Peyer's patch (tissue), 4 donors: ENCODE data around the gene EPHB2. TPM values are rescaled to one million over a fixed set of nuclear protein-coding genes. Genes with fewer than 3 reads are reported as not detected.

Experiments used
- DNase-seq, 3 donors: peaks; one replicate each; pipeline ENCODE4 v3.0.0-alpha.2; 2017 to 2019
- H3K27ac ChIP-seq, 4 donors: fragments of 200-600 bp; sonication (generic); one replicate each; pipeline ENCODE4 v1.5.1; 2016 to 2019
- H3K27me3 ChIP-seq, 2 donors: fragments of 200-600 bp; sonication (generic); one replicate each; pipeline ENCODE4 v1.5.1; 2019
- H3K36me3 ChIP-seq, 3 donors: fragments of 200-600 bp; sonication (generic); one replicate each; pipeline ENCODE4 v1.5.1; 2016 to 2019
- H3K4me1 ChIP-seq, 4 donors: fragments of 200-600 bp; sonication (generic); one replicate each; pipeline ENCODE4 v1.5.1; 2016 to 2019
- H3K4me3 ChIP-seq, 4 donors: fragments of 200-600 bp; sonication (generic); 1 replicate in 3 of 4; 2 replicates in 1 of 4; pipeline ENCODE4 v1.5.1; 2016 to 2019; ENCODE audit warnings: mild to moderate bottlenecking in 1 of 4
- H3K9me3 ChIP-seq, 4 donors: fragments of 200-600 bp; sonication (generic); one replicate each; pipeline ENCODE4 v1.5.1; 2016 to 2019; ENCODE audit warnings: mild to moderate bottlenecking in 1 of 4
- POLR2A ChIP-seq, 2 donors: fragments of 450-650 bp; IDR thresholded peaks; one replicate each; pipeline ENCODE4 v1.5.1; 2017; ENCODE audit warnings: antibody characterized with exemption in 2 of 2, mild to moderate bottlenecking in 2 of 2, moderate library complexity in 2 of 2
- total RNA-seq, 4 donors: library from RNA; depleted of rRNA; stranded (reverse); fragments of >200 nt; gene quantifications; one replicate each; pipeline ENCODE4 v1.1.0, GENCODE V29; 2016
- TF ChIP-seq, protein P1 (sequence below), 6 experiments: fragments of 450-650 bp in 4 of 6; fragments of 200-600 bp in 2 of 6; sonication (generic) in 1 of 6; IDR thresholded peaks; one replicate each; pipeline ENCODE4 v1.5.1; 2017 to 2019; ENCODE audit warnings: antibody characterized with exemption in 6 of 6, mild to moderate bottlenecking in 3 of 6, moderate library complexity in 1 of 6

Gene EPHB2
- total RNA-seq, 4 donors from 2014 or later = 24.5 to 71.0 (median 53.9) TPM

DNA sequence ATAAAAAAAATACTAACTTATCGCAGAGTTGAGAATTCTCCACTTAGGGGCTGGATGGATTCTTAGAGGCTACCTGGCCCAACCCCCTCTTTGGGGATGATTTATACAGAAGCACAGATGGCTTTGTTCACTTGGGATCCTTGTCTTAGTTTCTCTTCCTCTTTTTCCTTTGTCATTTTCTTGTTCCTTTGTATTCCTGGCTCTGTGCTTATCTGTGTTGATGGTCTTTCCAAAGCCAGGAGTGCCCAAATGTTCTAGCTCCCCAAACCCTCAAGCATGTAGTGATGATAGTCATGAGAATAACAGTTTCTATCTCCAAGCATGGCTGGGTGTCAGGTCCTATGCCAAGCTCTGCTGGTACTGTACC is 27.4 kb downstream of the EPHB2 start:
- H3K4me1 ChIP-seq = peaks cover 0 to 15% (median 0%) of the 10 kb centered on the region in 4 donors
- H3K4me3 ChIP-seq = no peak overlapping the region
- no peak overlapping the region for H3K27ac ChIP-seq
- H3K36me3 ChIP-seq = no peaks in the 10 kb centered on the region
- H3K27me3 ChIP-seq = no peaks in the 10 kb centered on the region
- H3K9me3 ChIP-seq = no peaks in the 10 kb centered on the region
- no peak for TF ChIP-seq POLR2A (IDR thresholded peaks at IDR 0.05)
- TF ChIP-seq, protein P1, sequence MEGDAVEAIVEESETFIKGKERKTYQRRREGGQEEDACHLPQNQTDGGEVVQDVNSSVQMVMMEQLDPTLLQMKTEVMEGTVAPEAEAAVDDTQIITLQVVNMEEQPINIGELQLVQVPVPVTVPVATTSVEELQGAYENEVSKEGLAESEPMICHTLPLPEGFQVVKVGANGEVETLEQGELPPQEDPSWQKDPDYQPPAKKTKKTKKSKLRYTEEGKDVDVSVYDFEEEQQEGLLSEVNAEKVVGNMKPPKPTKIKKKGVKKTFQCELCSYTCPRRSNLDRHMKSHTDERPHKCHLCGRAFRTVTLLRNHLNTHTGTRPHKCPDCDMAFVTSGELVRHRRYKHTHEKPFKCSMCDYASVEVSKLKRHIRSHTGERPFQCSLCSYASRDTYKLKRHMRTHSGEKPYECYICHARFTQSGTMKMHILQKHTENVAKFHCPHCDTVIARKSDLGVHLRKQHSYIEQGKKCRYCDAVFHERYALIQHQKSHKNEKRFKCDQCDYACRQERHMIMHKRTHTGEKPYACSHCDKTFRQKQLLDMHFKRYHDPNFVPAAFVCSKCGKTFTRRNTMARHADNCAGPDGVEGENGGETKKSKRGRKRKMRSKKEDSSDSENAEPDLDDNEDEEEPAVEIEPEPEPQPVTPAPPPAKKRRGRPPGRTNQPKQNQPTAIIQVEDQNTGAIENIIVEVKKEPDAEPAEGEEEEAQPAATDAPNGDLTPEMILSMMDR (IDR thresholded peaks at IDR 0.05) = no peak
- no peak for DNase-seq

GRCh38 chr1:22738522-22738921 is 27.9 kb downstream of the EPHB2 start:
- peaks cover 0 to 15% (median 0%) of the 10 kb centered on the region in 4 donors for H3K4me1 ChIP-seq
- DNase-seq = no peak
- no peak overlapping the region for H3K4me3 ChIP-seq
- H3K9me3 ChIP-seq = no peaks in the 10 kb centered on the region
- no peaks in the 10 kb centered on the region for H3K27me3 ChIP-seq
- H3K36me3 ChIP-seq = no peaks in the 10 kb centered on the region
- TF ChIP-seq, protein P1 (IDR thresholded peaks at IDR 0.05) = no peak
- no peak for TF ChIP-seq POLR2A (IDR thresholded peaks at IDR 0.05)
- H3K27ac ChIP-seq = no peak overlapping the region

DNA sequence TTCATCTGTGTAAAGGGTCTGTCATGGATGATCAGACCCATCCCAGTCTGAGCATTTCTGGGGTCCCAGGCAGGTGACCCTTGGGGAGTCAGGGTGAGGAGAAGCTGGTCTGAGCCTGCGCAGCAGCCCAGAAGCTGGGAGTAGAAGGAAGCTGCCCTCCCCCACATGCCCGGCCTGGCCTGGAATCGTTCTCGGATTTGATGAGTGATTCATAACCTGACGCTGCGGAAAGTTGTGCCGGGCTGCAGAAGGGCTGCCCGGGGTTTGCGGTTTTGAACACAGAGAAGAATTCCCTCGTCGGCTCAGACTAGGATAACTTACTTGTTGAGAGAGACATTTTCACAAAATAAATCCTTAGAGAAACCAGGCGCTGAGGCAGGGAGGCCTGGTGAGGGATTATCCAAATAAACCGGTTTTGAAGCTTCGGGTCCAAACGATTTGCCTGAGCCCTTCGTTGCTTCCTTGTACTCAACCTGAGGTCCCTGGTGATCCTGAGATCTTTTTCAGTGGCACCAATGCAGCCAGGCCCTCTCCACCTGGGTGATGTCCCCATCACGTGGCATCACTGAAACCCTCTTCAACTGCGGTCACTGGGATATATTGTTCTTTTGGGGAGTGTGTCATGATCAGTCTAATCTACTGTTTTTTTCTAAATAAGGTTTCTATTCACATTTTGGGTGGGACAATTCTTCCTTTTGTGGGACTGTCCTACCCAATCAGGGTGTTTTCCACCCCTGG is 29.2 kb downstream of the EPHB2 start:
- H3K36me3 ChIP-seq = no peaks in the 10 kb centered on the region
- peaks cover 0 to 15% (median 0%) of the 10 kb centered on the region in 4 donors for H3K4me1 ChIP-seq
- H3K9me3 ChIP-seq = no peaks in the 10 kb centered on the region
- peak; percentile 17 to 78 (median 64) for DNase-seq
- H3K27me3 ChIP-seq = no peaks in the 10 kb centered on the region
- TF ChIP-seq, protein P1 (IDR thresholded peaks at IDR 0.05) = no peak
- TF ChIP-seq POLR2A (IDR thresholded peaks at IDR 0.05) = no peak
- H3K27ac ChIP-seq = no peak overlapping the region
- no peak overlapping the region for H3K4me3 ChIP-seq

DNA sequence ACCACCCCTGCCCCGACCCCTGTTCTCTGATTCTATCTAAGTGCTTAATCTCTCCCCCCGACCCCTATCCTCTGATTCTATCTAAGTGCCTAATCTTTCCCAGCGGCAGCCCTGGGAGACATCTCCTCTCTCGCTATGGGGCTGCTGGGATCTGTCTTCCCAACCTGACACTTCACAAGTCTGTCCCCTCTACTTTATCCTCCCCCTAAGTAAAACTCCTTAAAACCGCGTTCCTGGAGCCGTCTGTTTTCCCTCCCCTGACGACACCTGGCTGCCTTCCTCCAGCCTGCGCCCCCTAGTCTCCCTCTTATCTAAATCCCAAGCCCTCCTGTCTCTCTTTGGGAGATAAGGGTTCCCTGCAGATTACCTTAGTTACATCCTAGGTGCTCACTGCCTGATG is 30.5 kb downstream of the EPHB2 start:
- no peaks in the 10 kb centered on the region for H3K9me3 ChIP-seq
- H3K4me1 ChIP-seq = peaks cover 0 to 20% (median 0%) of the 10 kb centered on the region in 4 donors
- TF ChIP-seq POLR2A (IDR thresholded peaks at IDR 0.05) = no peak
- TF ChIP-seq, protein P1 (IDR thresholded peaks at IDR 0.05) = no peak
- no peak for DNase-seq
- H3K27ac ChIP-seq = no peak overlapping the region
- no peaks in the 10 kb centered on the region for H3K27me3 ChIP-seq
- no peak overlapping the region for H3K4me3 ChIP-seq
- no peaks in the 10 kb centered on the region for H3K36me3 ChIP-seq

DNA sequence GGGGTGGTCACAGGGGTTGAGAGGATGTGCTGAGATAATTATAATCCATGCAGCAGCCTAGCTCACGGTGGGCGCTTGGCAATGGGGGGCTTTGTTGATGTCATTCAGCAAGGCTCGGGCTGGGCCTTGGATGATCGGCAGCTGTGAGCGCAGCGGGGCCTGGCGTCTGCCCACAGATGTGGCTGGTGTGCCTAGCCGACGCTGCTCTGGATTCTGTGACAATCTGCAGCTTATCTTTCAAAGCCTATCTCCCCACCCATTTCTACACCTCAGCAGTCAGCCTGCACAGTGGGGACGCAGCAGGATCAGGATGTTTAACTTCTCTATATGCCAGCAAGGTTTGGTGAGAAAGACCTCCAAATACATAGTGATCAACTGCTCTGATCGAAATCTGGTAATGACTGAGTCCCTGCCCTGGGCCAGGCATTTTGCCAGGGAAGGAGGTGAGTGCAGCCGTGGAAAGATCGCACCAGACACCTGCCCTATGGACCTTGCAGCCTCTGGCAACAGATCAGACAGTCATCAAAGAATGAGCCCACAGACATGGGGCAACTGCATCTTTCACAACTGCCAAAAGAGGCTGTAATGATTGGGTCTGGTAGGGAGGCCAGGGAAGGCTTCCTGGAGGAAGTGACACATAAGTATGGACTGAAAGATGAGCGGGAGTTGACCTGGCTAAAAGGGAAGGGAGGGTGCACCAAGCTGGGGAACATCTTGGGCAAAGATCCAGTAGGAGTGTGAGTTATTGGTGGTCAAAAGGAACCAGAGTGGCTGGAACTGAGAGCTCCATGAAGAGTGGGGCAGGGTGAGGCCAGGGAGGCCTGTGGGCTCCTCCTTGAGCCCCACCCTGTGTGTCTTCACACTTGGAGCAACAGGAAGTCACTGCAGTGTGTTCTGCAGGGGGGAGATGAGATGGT is 35.3 kb downstream of the EPHB2 start:
- Histone ChIP-seq H3K36me3 (no peaks in the 10 kb centered on the region), H3K9me3 (no peaks in the 10 kb centered on the region), H3K4me3 (no peak overlapping the region), H3K27ac (peak overlapping the region in 2 of 4 donors; percentile 40 to 67), H3K27me3 (no peaks in the 10 kb centered on the region), H3K4me1 (peaks cover 0 to 35% (median 0%) of the 10 kb centered on the region in 4 donors)
- no peak for TF ChIP-seq POLR2A (IDR thresholded peaks at IDR 0.05)
- TF ChIP-seq, protein P1 (IDR thresholded peaks at IDR 0.05) = no peak
- DNase-seq = peak in 2 of 3 donors; percentile 85 to 88
